ENCODE measurements around the gene ARID2. TPM values are rescaled to one million over a fixed set of nuclear protein-coding genes. Genes with fewer than 3 reads are reported as not detected.

ARID2 gene
- total RNA-seq, 1 donor: 25.0 TPM

DNA sequence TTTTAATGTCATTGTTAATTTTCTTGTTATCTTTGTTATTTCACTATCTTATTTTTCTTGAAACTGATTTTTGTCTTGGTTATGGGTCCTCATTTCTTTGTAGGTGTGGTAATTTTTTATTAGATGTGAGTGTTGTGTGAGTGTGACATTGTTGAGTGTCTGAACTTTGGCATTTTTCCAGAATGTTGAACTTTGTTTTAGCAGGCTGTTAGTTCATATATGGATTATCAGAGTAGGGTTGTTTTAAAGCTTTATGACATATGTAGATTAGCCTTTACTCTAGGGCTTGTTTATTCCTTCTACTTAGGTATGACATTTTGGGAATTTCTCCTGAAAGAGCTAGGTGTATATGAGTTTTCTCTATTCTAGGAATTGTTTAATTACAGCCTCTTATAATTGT lies 103.9 kb downstream of the ARID2 start:
- TF ChIP-seq, protein P1, sequence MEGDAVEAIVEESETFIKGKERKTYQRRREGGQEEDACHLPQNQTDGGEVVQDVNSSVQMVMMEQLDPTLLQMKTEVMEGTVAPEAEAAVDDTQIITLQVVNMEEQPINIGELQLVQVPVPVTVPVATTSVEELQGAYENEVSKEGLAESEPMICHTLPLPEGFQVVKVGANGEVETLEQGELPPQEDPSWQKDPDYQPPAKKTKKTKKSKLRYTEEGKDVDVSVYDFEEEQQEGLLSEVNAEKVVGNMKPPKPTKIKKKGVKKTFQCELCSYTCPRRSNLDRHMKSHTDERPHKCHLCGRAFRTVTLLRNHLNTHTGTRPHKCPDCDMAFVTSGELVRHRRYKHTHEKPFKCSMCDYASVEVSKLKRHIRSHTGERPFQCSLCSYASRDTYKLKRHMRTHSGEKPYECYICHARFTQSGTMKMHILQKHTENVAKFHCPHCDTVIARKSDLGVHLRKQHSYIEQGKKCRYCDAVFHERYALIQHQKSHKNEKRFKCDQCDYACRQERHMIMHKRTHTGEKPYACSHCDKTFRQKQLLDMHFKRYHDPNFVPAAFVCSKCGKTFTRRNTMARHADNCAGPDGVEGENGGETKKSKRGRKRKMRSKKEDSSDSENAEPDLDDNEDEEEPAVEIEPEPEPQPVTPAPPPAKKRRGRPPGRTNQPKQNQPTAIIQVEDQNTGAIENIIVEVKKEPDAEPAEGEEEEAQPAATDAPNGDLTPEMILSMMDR (IDR thresholded peaks at IDR 0.05; ENCODE audit: insufficient read depth, low read depth, low read length): no peak
- no peak overlapping the region for H3K4me3 ChIP-seq (ENCODE audit: low read depth, low read length)
- no peak for DNase-seq (ENCODE audit: low read depth)

DNA sequence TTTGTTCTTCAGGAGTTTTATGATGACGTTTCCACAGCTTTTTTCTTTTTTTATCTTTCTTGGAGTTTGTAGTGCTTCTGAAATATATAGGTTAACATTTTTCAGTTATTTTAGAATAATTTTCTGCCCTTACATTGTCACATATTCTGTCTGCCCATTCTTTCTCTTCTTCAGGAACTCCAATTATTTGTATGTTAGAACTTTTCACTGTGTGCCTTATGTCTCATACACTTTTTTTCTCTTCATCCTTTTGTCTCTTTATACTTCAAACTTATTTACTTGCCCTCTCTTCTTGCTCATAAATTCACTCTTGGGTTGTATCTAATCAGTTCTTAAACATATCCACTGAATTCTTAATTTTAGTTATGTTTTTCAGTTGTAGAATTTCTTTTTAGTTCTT lies 105.3 kb downstream of the ARID2 start:
- TF ChIP-seq, protein P1 (IDR thresholded peaks at IDR 0.05; ENCODE audit: insufficient read depth, low read depth, low read length): no peak
- H3K4me3 ChIP-seq (ENCODE audit: low read depth, low read length): no peak overlapping the region
- no peak for DNase-seq (ENCODE audit: low read depth)

DNA sequence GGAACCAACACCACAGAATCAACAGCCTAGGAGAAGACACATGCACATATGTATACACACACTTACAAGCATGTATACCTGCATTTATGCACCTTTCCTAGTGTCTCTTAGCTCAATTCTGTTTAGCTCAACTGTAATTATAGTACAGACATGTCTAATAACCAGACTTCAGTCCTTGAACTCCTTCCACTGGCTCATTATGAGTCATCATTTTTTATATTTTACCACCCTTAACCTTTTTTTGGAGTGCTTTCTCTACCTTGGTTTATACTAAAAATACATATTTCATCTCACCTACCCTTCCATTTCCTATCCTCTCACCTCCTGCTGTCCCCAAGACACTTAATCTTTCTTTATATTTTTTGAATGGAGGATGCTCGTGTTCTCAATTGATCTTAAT lies 110.4 kb downstream of the ARID2 start:
- DNase-seq (ENCODE audit: low read depth): no peak
- no peak overlapping the region for H3K4me3 ChIP-seq (ENCODE audit: low read depth, low read length)

DNA sequence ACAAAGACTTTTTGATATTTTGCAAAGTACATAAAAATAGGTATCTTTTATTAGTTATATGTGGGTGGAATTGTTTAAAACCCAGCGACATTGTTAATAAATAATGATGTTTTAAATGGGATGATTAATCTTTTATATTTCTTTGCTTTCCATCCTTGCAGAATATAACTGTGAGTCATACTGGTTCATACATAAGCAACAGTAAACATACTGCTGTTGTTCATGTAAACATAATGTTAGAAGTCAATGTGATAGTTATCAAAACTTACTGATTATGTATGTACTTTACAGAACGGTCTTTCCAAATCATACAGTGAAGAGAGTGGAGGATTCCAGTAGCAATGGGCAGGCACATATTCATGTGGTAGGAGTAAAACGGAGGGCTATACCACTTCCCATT lies 119.8 kb downstream of the ARID2 start:
- peak; percentile 19 for DNase-seq (ENCODE audit: low read depth)
- no peak overlapping the region for H3K4me3 ChIP-seq (ENCODE audit: low read depth, low read length)
- TF ChIP-seq, protein P1 (IDR thresholded peaks at IDR 0.05; ENCODE audit: insufficient read depth, low read depth, low read length): no peak

More for the DNA sequence above, 110.4 kb downstream of the ARID2 start:
- TF ChIP-seq, protein P1 (IDR thresholded peaks at IDR 0.05; ENCODE audit: insufficient read depth, low read depth, low read length): no peak

DNA sequence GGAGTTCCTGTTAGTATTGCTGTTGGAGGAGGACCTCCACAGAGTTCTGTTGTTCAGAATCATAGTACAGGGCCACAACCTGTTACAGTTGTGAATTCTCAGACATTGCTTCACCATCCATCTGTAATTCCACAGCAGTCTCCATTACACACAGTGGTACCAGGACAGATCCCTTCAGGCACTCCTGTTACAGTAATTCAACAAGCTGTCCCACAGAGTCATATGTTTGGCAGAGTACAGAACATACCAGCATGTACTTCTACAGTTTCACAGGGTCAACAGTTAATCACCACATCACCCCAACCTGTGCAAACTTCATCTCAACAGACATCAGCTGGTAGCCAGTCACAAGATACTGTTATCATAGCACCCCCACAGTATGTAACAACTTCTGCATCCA lies 120.8 kb downstream of the ARID2 start:
- no peak for DNase-seq (ENCODE audit: low read depth)
- no peak overlapping the region for H3K4me3 ChIP-seq (ENCODE audit: low read depth, low read length)
- TF ChIP-seq, protein P1 (IDR thresholded peaks at IDR 0.05; ENCODE audit: insufficient read depth, low read depth, low read length): no peak

DNA sequence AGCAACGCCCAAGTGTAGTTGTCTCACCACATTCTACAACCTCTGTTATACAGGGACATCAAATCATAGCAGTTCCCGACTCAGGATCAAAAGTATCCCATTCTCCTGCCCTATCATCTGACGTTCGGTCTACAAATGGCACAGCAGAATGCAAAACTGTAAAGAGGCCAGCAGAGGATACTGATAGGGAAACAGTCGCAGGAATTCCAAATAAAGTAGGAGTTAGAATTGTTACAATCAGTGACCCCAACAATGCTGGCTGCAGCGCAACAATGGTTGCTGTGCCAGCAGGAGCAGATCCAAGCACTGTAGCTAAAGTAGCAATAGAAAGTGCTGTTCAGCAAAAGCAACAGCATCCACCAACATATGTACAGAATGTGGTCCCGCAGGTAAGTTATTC lies 123.0 kb downstream of the ARID2 start:
- H3K4me3 ChIP-seq (ENCODE audit: low read depth, low read length): no peak overlapping the region
- DNase-seq (ENCODE audit: low read depth): no peak
- TF ChIP-seq, protein P1 (IDR thresholded peaks at IDR 0.05; ENCODE audit: insufficient read depth, low read depth, low read length): no peak

DNA sequence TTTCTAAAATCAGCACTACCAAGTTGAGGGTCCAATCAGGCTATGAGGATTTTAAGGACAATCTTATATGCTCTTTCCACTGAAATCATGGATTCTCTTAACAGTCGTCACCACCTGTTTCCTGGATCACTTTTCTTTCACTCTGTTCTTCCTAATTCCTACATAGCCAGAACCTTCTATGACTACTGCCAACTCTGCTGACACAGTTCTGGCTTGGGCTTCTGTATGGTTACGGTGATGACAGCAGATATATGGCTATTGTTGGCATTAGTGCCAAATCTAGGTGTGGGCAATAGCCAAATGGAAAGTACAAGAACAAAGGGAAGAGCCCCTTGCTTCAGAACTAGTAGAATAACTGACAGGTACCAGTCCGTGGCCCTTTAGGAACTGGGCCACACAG lies 124.0 kb downstream of the ARID2 start:
- no peak for DNase-seq (ENCODE audit: low read depth)
- H3K4me3 ChIP-seq (ENCODE audit: low read depth, low read length): no peak overlapping the region
- TF ChIP-seq, protein P1 (IDR thresholded peaks at IDR 0.05; ENCODE audit: insufficient read depth, low read depth, low read length): no peak

Measured in fibroblast of villous mesenchyme (primary cell).